GM04503 (cell line): Measurements from ENCODE around the gene SKA1.

Experiments used
- DNase-seq: peaks from one replicate; pipeline ENCODE4 v3.0.0-alpha.2; 2012; ENCODE audit warnings: low read depth

The SKA1 gene

DNA sequence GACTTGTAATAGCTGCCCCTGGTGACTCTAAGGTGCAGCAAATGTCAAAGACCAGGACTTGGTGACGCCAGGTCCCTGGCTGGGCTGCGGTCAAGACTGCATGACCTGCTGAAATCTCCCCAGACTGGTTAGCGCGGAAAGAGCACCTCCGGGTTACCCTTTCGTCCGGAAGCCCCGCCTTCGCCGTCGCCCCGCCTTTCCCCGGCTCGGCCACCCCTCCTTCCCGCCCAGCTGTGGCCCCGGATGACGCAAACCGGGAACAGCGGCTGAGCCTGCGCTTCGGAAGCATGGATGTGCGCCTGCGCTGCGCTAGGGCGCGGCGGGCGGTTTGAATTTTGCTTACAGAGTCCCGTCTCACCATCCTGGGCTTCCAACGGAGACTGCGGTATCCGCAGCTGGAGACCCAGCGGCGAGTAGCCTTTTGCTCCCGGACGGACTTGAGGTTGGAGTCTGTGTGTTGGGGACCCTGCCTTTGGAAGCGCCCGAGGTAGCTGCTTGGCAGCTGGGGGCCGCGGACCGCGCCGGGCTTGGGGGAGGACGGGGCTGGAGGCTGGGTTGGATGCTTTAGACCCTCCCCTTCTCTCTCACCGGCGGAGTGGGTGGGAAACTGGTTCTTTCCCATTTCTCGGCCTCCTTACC, at the start of gene SKA1:
Gene SKA1, plus strand, starts transcription at position 294 of the 639 bp plus-strand sequence. CDS start 785 bp downstream, outside the sequence.
- peak; percentile 39 for DNase-seq

- DNase-seq: no peak
Observed at GRCh38 chr18:50327983-50328382, 46.9 kb upstream of the SKA1 start.

DNA sequence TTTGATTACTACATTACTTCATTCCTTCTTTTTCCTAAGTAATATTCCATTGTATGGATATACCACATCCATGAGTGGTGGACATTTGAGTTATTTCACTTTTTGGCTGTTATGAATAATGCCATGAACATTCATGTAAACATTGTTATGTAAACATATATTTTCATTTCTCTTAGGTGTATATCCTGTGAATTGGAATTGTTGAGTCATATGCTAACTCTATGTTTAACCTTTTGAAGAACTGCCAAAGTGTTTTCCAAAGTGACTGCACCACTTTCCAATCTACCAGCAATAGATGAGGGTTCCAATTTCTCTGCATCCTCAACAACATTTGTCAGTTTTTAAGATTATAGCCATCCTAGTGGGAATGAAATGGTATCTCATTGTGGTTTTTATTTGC, 44.7 kb upstream of the SKA1 start:
- no peak for DNase-seq

- no peak for DNase-seq
Observed at GRCh38 chr18:50331691-50332090, 43.2 kb upstream of the SKA1 start.

DNA sequence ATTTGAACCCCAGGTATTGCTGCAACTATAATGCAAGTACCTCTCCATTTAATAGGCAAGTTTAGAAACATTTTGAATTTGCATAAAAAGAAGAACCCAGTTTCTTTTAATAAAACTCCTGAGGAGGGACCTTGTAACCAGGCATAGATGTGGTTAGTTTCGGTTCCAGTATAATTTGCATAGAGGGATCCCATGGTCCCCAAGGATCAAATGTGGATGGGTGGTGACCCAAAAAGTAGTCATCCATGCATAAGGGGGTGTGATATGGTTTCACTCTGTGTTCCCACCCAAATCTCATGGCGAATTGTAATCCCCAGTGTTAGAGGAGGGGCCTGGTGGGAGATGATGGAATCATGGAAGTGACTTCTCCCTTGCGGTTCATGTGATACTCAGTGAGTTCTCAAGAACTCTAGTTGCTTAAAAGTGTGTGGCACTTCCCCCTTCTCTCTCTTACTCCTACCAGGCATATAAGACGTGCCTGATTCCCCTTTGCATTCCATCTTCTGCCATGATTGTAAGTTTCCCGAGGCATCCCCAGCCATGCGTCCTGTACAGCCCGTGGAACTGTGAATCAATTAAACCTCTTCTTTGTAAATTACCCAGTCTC, 40.2 kb upstream of the SKA1 start:
- DNase-seq: no peak

GRCh38 chr18:50338122-50338521, 36.7 kb upstream of the SKA1 start:
- no peak for DNase-seq

DNA sequence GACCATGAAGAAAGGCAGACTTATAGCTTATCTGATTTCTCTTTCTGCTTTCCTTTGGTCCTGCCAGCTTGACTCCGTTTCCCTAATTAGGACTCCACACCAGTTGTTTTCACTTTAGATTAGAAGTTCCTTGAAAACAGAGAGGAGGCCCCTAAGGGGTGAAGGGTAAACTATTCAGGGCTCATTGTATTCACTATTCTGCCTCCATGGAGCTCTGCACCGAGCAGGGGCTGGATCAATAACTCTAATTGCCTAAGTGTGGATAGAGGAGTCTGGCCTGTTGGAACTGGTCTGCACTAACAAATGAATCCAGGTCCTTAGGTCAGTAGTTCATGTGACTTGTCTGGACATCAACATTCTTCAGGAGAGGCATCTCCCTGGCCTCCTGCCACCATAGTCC, 36.1 kb upstream of the SKA1 start:
- DNase-seq: no peak

DNA sequence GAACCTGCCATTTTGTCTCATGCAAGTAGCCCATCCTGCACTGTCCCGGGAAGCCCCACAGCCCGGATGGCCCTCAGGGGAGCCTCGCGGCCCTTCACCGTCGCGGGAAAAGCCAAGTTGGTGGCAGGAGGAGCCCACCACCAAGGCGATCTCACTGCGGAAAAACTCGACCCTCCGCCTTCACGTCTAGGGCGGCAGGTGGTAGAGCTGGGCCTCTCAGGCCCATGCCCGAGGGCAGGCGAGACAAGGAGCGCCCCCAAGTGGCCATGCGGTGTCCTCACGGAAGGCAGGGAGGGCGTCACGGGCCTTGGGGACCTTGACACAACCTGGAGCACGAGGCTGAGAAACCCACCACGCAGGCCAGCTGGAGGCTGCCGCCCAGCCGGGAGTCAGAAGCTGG, 34.8 kb upstream of the SKA1 start:
- no peak for DNase-seq

- DNase-seq: no peak
Observed at GRCh38 chr18:50341443-50341842, 33.4 kb upstream of the SKA1 start.

DNA sequence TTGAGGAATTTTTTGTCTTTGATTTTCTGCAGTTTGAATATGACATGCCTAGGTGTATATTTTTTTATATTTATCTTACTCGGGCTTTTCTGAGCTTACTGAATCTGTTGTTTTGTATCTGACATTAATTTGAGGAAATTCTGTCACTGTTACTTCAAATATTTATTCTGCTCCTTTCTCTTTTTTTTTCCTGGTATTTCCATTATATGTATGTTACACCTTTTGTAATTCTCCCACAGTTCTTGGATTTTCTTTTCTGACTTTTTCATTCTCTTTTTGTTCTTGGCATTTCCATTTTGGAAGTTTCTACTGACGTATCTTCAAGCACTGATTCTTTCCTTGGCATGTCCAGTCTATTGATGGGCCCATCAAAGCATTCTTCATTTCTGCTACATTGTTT, 24.1 kb upstream of the SKA1 start:
- no peak for DNase-seq

- no peak for DNase-seq
Observed at GRCh38 chr18:50356036-50356945, 18.6 kb upstream of the SKA1 start.

DNA sequence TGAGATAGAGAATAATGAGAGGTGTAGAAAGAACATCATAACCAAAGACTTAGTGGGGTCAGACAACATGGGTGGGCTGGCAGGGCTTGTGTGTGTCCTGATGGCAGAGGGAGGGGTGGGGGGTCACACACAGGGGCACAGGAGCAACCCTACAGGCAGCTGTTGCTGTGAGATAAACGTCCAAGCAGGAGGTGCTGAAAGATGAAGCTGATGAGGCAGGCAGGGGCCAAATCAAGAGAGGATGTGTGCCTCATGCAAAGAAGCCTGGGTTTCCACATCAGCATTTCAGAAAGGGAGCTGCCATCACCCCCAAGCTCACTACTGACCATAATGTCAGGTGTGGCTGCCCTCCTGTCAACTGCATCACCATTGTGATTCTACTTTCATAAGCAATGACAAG, 16.0 kb upstream of the SKA1 start:
- no peak for DNase-seq

GRCh38 chr18:50359806-50360205, 15.0 kb upstream of the SKA1 start:
- DNase-seq: no peak

- DNase-seq: no peak
Observed at GRCh38 chr18:50360611-50361010, 14.2 kb upstream of the SKA1 start.

- DNase-seq: no peak
Observed at GRCh38 chr18:50369672-50370071, 5.2 kb upstream of the SKA1 start.

DNA sequence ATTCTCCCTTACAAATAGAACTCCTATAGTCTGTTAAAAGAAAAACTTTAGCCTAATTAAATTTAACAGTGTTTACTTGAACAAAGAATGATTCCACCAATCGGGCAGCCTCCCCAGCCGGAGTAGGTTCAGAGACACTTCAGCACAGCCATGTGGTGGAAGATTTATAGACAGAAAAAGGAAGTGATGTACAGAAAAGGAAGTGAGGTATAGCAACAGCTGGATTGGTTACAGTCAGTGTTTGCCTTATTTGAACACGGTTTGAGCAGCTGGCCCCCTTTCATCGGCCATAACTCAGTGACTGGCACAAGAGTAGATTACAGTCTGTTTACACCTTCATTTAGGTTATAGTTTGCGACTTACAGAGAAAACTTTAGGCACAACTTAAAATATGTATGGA, 2.1 kb upstream of the SKA1 start:
- DNase-seq: no peak

GRCh38 chr18:50373561-50374219, 1.2 kb upstream of the SKA1 start:
- no peak for DNase-seq

DNA sequence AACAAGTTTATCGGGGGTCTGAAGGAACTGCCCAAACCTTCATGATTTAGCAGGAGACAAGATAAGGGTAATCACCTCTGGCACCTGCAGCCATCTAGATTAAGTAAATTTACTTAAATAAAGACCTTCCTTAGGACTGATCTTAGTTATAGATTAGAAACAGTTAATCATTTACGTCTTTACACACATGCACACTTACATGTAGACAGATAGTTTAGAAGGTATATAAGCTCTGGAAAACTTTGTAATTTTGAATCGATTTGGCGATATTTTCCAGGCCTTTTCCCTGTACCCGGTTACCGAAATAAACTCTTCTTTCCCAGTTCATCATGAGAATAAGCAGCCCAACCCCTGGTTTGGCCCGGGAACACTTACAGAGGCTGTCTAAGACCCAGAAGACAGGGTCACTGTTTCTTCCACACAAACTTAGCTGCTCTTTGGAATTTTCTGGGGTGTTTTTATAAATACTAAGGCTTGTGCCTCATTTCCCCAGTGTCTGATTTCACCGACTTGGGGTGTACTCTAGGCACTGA, 560 bp upstream of the SKA1 start:
- no peak for DNase-seq

- no peak for DNase-seq
Observed at GRCh38 chr18:50377061-50377798, 2.4 kb downstream of the SKA1 start.

DNA sequence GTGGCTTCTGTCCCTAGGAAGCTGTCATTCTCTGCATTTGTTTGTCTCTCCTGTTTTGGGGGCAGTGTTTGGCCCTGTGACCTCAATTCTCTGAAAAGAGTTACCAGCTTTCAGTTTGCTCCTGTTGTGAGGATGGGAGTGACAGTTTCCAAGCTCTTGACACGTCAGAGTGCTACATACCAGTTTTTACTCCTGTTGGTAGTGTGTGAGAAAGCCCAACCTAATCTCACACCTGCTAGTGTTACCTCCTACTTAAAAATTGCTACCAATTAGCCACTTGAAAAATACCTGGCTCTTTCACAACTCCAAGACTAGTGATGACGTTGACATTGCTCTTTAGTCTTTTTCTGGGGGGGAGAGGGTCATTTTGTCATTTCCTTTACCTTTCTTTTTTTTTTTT, 14.1 kb downstream of the SKA1 start:
- DNase-seq: no peak

- no peak for DNase-seq
Observed at GRCh38 chr18:50393802-50394201, 19.0 kb downstream of the SKA1 start.

DNA sequence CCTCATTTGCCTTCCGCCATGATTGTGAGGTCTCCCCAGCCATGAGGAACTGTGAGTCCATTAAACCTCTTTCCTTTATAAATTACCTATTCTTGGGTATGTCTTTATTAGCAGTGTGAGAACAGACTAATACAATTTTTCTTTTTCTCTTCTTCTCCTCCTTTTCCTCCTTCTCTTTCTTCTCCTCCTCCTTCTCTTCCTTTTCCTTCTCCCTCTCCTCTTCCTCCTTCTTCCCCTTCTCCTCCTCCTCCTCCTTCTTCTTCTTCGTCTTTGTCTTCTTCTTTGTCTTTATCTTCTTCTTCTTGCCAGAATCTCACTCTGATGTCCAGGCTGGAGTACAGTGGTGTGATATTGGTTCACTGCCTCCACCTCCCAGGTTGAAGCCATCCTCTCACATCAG, 20.2 kb downstream of the SKA1 start:
- no peak for DNase-seq
